PC-9 (cell line): Measurements from ENCODE around the gene MEGF8. TPM values are rescaled to one million over a fixed set of nuclear protein-coding genes. Genes with fewer than 3 reads are reported as not detected.

Experiments
- BruUV-seq: library from RNA; stranded (reverse); fragments of 400-500 nt; replicated peaks from 2 replicates; lab custom pipeline; 2021; lab: Mats Ljungman, UMichigan
- CTCF ChIA-PET: fragments of 300-600 bp; sonication (Branson Sonifier 250); formaldehyde crosslinking; loops from one replicate; lab custom pipeline; 2022; ENCODE audit warnings: antibody characterized with exemption; lab: Charles Lee
- POLR2A ChIA-PET: fragments of 300-600 bp; sonication (Branson Sonifier 250); formaldehyde crosslinking; loops from one replicate; lab custom pipeline; 2022; ENCODE audit warnings: antibody characterized with exemption; ENCODE audit not compliant: unreplicated experiment; lab: Charles Lee
- DNase-seq, 2 experiments: peaks; one replicate each; pipeline versions ENCODE4 v3.0.0 to v3.0.0-alpha.2; 2015 to 2022; ENCODE audit warnings: mixed read lengths in 1 of 2
- H2AFZ ChIP-seq: fragments of 200-600 bp; sonication (generic); 2 replicates; pipeline ENCODE4 v1.8.1; 2017; ENCODE audit warnings: antibody characterized with exemption
- H3F3A ChIP-seq: fragments of 200-600 bp; sonication (generic); 2 replicates; pipeline ENCODE4 v1.8.1; 2017; ENCODE audit warnings: antibody characterized with exemption, mild to moderate bottlenecking, low read depth; ENCODE audit not compliant: insufficient read depth
- H3K27ac ChIP-seq: fragments of 200-600 bp; sonication (generic); 2 replicates; pipeline ENCODE4 v1.6.1; 2016; ENCODE audit warnings: mixed run types
- H3K27me3 ChIP-seq: fragments of 200-600 bp; sonication (generic); 2 replicates; pipeline ENCODE4 v1.6.1; 2016; ENCODE audit warnings: low read depth, mixed run types; ENCODE audit not compliant: insufficient read depth
- H3K36me3 ChIP-seq: fragments of 200-600 bp; sonication (generic); 2 replicates; pipeline ENCODE4 v1.6.1; 2016; ENCODE audit warnings: low read depth, mixed run types
- H3K4me1 ChIP-seq: fragments of 200-600 bp; sonication (generic); replicated peaks from 2 replicates; pipeline ENCODE4 v1.6.1; 2016; ENCODE audit warnings: mixed run types; ENCODE audit not compliant: insufficient read depth
- H3K4me2 ChIP-seq: fragments of 200-600 bp; sonication (generic); 2 replicates; pipeline ENCODE4 v1.6.1; 2017; ENCODE audit warnings: mixed run types
- H3K4me3 ChIP-seq: fragments of 200-600 bp; sonication (generic); 2 replicates; pipeline ENCODE4 v1.6.1; 2016; ENCODE audit warnings: mixed run types
- H3K79me2 ChIP-seq: fragments of 200-600 bp; sonication (generic); 2 replicates; pipeline ENCODE4 v1.6.1; 2017; ENCODE audit warnings: low read depth, mixed run types
- H3K9me2 ChIP-seq: fragments of 200-600 bp; sonication (generic); 2 replicates; pipeline ENCODE4 v1.8.1; 2017; ENCODE audit warnings: mild to moderate bottlenecking; ENCODE audit not compliant: insufficient read depth
- H3K9me3 ChIP-seq: fragments of 200-600 bp; sonication (generic); 2 replicates; pipeline ENCODE4 v1.8.1; 2016; ENCODE audit warnings: low read depth; ENCODE audit not compliant: insufficient read depth
- H4K20me1 ChIP-seq: fragments of 200-600 bp; sonication (generic); 2 replicates; pipeline ENCODE4 v1.8.1; 2017; ENCODE audit not compliant: insufficient read depth
- EZH2 ChIP-seq: fragments of 200-600 bp; sonication (generic); IDR thresholded peaks from 2 replicates; pipeline ENCODE4 v1.8.0; 2017; ENCODE audit warnings: antibody characterized with exemption, low read depth
- intact Hi-C: fragments of 100-400 bp; cut with micrococcal nuclease; formaldehyde crosslinking; loops from one replicate; pipeline ENCODE4 v1.10.0; 2022; ENCODE audit not compliant: unreplicated experiment
- total RNA-seq: library from RNA; stranded (reverse); gene quantifications from 2 replicates; pipeline ENCODE4 v1.2.3, GENCODE V29; 2021
- TF ChIP-seq, protein P1 (sequence below): fragments of 200-600 bp; sonication (generic); conservative IDR thresholded peaks from 2 replicates; pipeline ENCODE4 v1.6.1; 2017; ENCODE audit warnings: mixed run types, antibody characterized with exemption, mild to moderate bottlenecking, moderate library complexity

The MEGF8 gene
- total RNA-seq, 1 experiment from 2014 or later: 40.6 TPM

DNA sequence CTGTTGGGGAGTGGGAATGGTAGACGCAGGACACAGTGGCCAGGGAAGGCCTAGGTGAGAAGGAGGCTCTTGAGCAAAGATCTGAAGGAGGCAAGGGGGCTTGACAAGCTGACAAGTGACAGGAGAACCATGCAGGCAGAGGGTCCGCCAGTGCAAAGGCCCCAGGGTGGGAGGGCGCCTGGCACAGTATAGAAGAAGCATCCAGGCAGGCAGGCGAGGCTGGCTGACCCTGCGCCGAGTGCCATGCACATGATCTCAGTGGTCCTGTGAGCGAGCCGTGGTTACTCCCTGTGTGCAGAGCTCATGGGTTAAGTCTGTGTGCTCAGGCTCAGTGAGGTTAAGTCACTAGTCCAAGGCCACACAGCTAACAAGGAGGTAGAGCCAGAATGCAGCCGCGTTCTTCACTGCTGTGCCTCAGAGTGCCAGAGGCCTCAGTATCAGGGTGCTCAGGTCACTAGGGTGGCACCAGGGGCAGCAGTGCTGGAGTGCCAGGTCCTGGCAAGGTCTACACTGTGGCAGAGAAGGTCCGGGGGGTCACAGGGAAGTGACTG, 49.5 kb downstream of the MEGF8 start:
- ChIA-PET CTCF (no interaction called here), POLR2A (no interaction called here)

GRCh38 chr19:42375415-42376176, 50.2 kb downstream of the MEGF8 start:
- Histone ChIP-seq H3K36me3 (no peaks in the 10 kb centered on the region), H3K9me3 (no peaks in the 10 kb centered on the region)
- no TSS peak for BruUV-seq

More for the DNA sequence above, 49.5 kb downstream of the MEGF8 start:
- TF ChIP-seq, protein P1, sequence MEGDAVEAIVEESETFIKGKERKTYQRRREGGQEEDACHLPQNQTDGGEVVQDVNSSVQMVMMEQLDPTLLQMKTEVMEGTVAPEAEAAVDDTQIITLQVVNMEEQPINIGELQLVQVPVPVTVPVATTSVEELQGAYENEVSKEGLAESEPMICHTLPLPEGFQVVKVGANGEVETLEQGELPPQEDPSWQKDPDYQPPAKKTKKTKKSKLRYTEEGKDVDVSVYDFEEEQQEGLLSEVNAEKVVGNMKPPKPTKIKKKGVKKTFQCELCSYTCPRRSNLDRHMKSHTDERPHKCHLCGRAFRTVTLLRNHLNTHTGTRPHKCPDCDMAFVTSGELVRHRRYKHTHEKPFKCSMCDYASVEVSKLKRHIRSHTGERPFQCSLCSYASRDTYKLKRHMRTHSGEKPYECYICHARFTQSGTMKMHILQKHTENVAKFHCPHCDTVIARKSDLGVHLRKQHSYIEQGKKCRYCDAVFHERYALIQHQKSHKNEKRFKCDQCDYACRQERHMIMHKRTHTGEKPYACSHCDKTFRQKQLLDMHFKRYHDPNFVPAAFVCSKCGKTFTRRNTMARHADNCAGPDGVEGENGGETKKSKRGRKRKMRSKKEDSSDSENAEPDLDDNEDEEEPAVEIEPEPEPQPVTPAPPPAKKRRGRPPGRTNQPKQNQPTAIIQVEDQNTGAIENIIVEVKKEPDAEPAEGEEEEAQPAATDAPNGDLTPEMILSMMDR: no peak
- TF ChIP-seq EZH2: no peak
- BruUV-seq: no TSS peak
- no peak for DNase-seq
- Histone ChIP-seq H3K27ac (no peak overlapping the region), H3F3A (no peaks in the 10 kb centered on the region), H3K4me1 (no peaks in the 10 kb centered on the region), H3K79me2 (no peaks in the 10 kb centered on the region), H3K4me3 (no peak overlapping the region), H4K20me1 (no peaks in the 10 kb centered on the region), H3K27me3 (no peaks in the 10 kb centered on the region), H2AFZ (no peak overlapping the region), H3K4me2 (no peak overlapping the region), H3K36me3 (no peaks in the 10 kb centered on the region), H3K9me2 (no peaks in the 10 kb centered on the region), H3K9me3 (no peaks in the 10 kb centered on the region)
- intact Hi-C loops: no loop called here

GRCh38 chr19:42376177-42376555, 50.7 kb downstream of the MEGF8 start:
- no peaks in the 10 kb centered on the region for H3K4me1 ChIP-seq
- H3K27ac ChIP-seq: no peak overlapping the region
- H3K27me3 ChIP-seq: no peaks in the 10 kb centered on the region
- POLR2A ChIA-PET: no interaction called here
- no peaks in the 10 kb centered on the region for H4K20me1 ChIP-seq
- H3K36me3 ChIP-seq: no peaks in the 10 kb centered on the region
- no peak overlapping the region for H3K4me3 ChIP-seq
- H3K4me2 ChIP-seq: no peak overlapping the region
- intact Hi-C loops: no loop called here
- H2AFZ ChIP-seq: no peak overlapping the region
- H3K9me2 ChIP-seq: no peaks in the 10 kb centered on the region
- TF ChIP-seq EZH2: no peak
- TF ChIP-seq, protein P1: no peak
- no TSS peak for BruUV-seq
- H3F3A ChIP-seq: no peaks in the 10 kb centered on the region
- no peak for DNase-seq
- CTCF ChIA-PET: no interaction called here
- H3K9me3 ChIP-seq: no peaks in the 10 kb centered on the region
- no peaks in the 10 kb centered on the region for H3K79me2 ChIP-seq

More at GRCh38 chr19:42375415-42376176, 50.2 kb downstream of the MEGF8 start:
- H3K79me2 ChIP-seq: no peaks in the 10 kb centered on the region
- no peaks in the 10 kb centered on the region for H3K4me1 ChIP-seq
- H3K9me2 ChIP-seq: no peaks in the 10 kb centered on the region
- no peaks in the 10 kb centered on the region for H3K27me3 ChIP-seq
- no peaks in the 10 kb centered on the region for H4K20me1 ChIP-seq
- no peak for DNase-seq
- no peaks in the 10 kb centered on the region for H3F3A ChIP-seq
- H2AFZ ChIP-seq: no peak overlapping the region
- TF ChIP-seq EZH2: no peak
- TF ChIP-seq, protein P1: no peak
- POLR2A ChIA-PET: no interaction called here
- no peak overlapping the region for H3K4me2 ChIP-seq
- H3K4me3 ChIP-seq: no peak overlapping the region
- no peak overlapping the region for H3K27ac ChIP-seq
- CTCF ChIA-PET: no interaction called here
- intact Hi-C loops: no loop called here
